NOMO-1 treated with dmso at 0.1 percent for 144 hours (cell line): ENCODE measurements around the gene SPEF2.

ENCODE experiments used
- DNase-seq: peaks from one replicate; lab custom pipeline; 2025; ENCODE audit not compliant: unreplicated experiment; lab: John Stamatoyannopoulos, UW

Gene SPEF2

GRCh38 chr5:35698047-35698808 lies 80.6 kb downstream of the SPEF2 start:
- peak; percentile 77 for DNase-seq

- no peak for DNase-seq
These were observed 90.0 kb downstream of the SPEF2 start for GRCh38 chr5:35707659-35708058.

GRCh38 chr5:35709688-35710087 lies 92.0 kb downstream of the SPEF2 start:
- no peak for DNase-seq

GRCh38 chr5:35717718-35718117 lies 100.1 kb downstream of the SPEF2 start:
- no peak for DNase-seq

- no peak for DNase-seq
These were observed 118.1 kb downstream of the SPEF2 start for GRCh38 chr5:35735718-35736117.

GRCh38 chr5:35736280-35736679 lies 118.6 kb downstream of the SPEF2 start:
- DNase-seq = no peak

GRCh38 chr5:35741126-35741716 lies 123.6 kb downstream of the SPEF2 start:
- DNase-seq = peak; percentile 63

- no peak for DNase-seq
These were observed 124.3 kb downstream of the SPEF2 start for GRCh38 chr5:35741971-35742370.

- DNase-seq = no peak
These were observed 126.0 kb downstream of the SPEF2 start for GRCh38 chr5:35743644-35744043.

- DNase-seq = no peak
These were observed 127.5 kb downstream of the SPEF2 start for GRCh38 chr5:35745193-35745592.

GRCh38 chr5:35745660-35746059 lies 128.0 kb downstream of the SPEF2 start:
- DNase-seq = no peak

- DNase-seq = no peak
These were observed 134.3 kb downstream of the SPEF2 start for GRCh38 chr5:35752012-35752411.

GRCh38 chr5:35753500-35753899 lies 135.8 kb downstream of the SPEF2 start:
- DNase-seq = no peak

GRCh38 chr5:35754481-35754880 lies 136.8 kb downstream of the SPEF2 start:
- no peak for DNase-seq

- DNase-seq = no peak
These were observed 138.3 kb downstream of the SPEF2 start for GRCh38 chr5:35755966-35756365.

GRCh38 chr5:35758151-35758724 lies 140.6 kb downstream of the SPEF2 start:
- no peak for DNase-seq

- DNase-seq = no peak
These were observed 143.9 kb downstream of the SPEF2 start for GRCh38 chr5:35761541-35761940.

GRCh38 chr5:35762368-35762767 lies 144.7 kb downstream of the SPEF2 start:
- no peak for DNase-seq

- no peak for DNase-seq
These were observed 148.3 kb downstream of the SPEF2 start for GRCh38 chr5:35765921-35766320.

- DNase-seq = no peak
These were observed 153.6 kb downstream of the SPEF2 start for GRCh38 chr5:35771300-35771699.

GRCh38 chr5:35771839-35772238 lies 154.2 kb downstream of the SPEF2 start:
- DNase-seq = no peak

- DNase-seq = no peak
These were observed 156.3 kb downstream of the SPEF2 start for GRCh38 chr5:35773967-35774366.
